Hematopoietic multipotent progenitor cell (in vitro differentiated cells): ENCODE measurements around the gene PRAMEF17. TPM values are rescaled to one million over a fixed set of nuclear protein-coding genes. Genes with fewer than 3 reads are reported as not detected.
"Not testable (repeated sequence)": the region's sequence is repeated elsewhere in the genome, so short reads cannot be mapped to it uniquely, and the experiment has no call there.

ENCODE experiments used
- DNase-seq, 3 donors: peaks; one replicate each; pipeline ENCODE4 v3.0.0-alpha.2; 2011 to 2015; ENCODE audit warnings: low read depth in 2 of 3, low spot score in 2 of 3
- total RNA-seq: library from RNA; depleted of rRNA; stranded (reverse); fragments of >200 nt; gene quantifications from one replicate; pipeline ENCODE4 v1.2.3, GENCODE V29; 2012

The PRAMEF17 gene
- not detected for total RNA-seq

- DNase-seq: not testable (repeated sequence)
Measured at GRCh38 chr1:13389332-13389731, at the start of gene PRAMEF17. TSS of gene PRAMEF17 (plus strand) at chr1:13389632. CDS start at chr1:13389658, 26 bp downstream.

DNA sequence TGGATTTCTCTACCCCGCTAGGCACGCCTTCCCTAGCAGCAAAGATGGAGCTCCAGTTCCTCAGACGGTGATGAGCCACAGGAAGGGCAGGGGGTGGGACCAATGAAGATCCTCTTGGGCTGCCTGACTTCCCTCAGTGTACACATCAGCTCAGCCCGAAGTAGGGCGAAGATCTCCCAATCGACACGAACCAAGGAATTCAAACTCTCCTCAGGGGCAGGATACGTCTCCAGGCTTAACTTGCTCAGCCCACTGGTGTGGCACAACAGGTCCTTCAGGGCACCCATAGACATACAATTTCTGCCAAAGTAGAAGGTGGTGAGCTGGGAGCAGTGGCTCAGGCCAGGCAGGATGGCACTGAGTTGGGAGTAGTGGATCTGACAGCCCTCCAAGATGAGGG lies 46.9 kb upstream of the PRAMEF17 start:
- not testable (repeated sequence) for DNase-seq

GRCh38 chr1:13347034-13347433 lies 42.4 kb upstream of the PRAMEF17 start, which contains the start of gene PRAMEF14:
TSS of gene PRAMEF14 (minus strand) at chr1:13347134. CDS start at chr1:13345314, 1,820 bp downstream.
- not testable (repeated sequence) for DNase-seq

- DNase-seq: peak in 1 of 3 donors; percentile 4
Measured at GRCh38 chr1:13353476-13353875, 36.0 kb upstream of the PRAMEF17 start.

DNA sequence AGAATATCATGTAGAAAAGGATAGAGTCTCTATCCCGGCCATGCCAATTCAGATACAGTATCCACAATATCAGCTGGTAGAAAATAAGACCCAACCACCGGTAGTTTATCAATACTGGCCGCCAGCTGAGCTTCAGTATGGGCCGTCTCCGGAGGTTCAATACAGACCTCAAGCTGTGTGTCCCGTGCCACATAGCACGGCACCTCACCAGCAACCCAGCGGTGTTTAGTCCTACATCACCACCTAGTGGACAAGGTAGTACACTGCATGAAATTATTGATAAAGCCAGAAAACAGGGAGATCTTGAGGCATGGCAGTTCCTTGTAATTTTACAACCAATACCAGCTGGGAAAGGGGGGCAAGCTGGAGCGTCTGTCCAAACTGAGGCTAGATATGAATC lies 35.0 kb upstream of the PRAMEF17 start:
- not testable (repeated sequence) for DNase-seq

- peak in 2 of 3 donors; percentile 49 to 86 for DNase-seq
Measured at GRCh38 chr1:13356774-13357173, 32.7 kb upstream of the PRAMEF17 start.

GRCh38 chr1:13362364-13362763 lies 27.1 kb upstream of the PRAMEF17 start:
- DNase-seq: not testable (repeated sequence)

GRCh38 chr1:13364928-13365327 lies 24.5 kb upstream of the PRAMEF17 start:
- DNase-seq: not testable (repeated sequence)

GRCh38 chr1:13366536-13366935 lies 22.9 kb upstream of the PRAMEF17 start:
- DNase-seq: peak in 2 of 3 donors; percentile 35 to 79

DNA sequence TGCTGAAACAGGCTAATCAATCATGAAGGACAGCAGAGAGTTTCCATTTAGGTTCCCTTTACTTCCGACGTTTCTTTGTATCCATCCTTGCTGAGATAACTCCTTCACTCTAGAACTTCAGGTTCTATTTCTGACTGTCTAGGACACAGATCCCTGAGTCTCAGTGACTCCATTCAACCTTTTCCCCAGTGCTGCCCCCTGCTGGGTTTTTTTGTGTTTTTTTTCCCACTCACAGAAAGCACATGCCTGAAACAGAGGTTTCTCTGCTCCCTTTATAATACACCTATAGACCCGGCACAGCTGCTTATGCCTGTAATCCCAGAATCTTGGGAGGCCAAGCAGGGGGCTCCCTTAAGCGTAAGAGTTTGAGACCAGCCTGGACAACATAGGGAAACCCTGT lies 20.9 kb upstream of the PRAMEF17 start:
- peak in 2 of 3 donors; percentile 19 to 59 for DNase-seq

DNA sequence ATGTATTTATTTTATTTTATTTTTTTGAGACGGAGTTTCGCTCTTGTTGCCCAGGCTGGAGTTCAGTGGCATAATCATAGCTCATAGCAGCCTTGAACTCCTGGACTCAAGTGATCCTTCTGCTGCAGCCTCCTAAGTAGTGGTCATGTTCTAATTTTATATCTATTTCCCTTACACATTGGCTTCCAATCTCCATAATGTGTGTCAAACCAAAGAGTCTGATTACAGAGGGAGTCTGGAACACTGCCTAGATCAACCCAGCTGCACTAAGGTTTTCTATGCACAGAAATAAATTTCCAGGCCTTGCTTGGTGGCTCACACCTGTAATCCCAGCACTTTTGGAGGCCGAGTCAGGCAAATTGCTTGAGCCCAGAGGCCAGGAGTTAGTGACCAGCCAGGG lies 10.4 kb upstream of the PRAMEF17 start:
- DNase-seq: not testable (repeated sequence)

DNA sequence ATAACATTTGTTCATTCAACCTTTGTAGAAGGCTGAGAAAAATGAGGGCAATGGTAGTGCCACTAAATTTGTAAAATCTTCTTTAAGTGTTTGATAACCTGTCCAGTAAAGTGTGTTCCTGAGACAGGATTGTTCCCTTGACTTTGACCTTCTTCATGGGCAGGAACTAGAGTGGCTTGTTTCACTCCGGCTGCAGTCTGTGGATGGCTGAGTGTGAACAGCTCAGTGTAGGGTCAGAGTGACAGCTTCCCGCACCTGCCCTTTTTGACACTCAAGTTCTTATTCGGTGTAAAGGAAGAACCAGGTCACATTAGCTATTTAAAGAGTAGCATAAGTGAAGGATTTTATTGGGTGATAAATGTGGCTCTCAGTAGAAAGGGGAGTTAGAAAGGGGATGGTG lies 9.1 kb upstream of the PRAMEF17 start:
- DNase-seq: not testable (repeated sequence)

- DNase-seq: not testable (repeated sequence)
Measured at GRCh38 chr1:13393004-13393403, 3.6 kb downstream of the PRAMEF17 start.

GRCh38 chr1:13394761-13395160 lies 5.3 kb downstream of the PRAMEF17 start:
- not testable (repeated sequence) for DNase-seq

DNA sequence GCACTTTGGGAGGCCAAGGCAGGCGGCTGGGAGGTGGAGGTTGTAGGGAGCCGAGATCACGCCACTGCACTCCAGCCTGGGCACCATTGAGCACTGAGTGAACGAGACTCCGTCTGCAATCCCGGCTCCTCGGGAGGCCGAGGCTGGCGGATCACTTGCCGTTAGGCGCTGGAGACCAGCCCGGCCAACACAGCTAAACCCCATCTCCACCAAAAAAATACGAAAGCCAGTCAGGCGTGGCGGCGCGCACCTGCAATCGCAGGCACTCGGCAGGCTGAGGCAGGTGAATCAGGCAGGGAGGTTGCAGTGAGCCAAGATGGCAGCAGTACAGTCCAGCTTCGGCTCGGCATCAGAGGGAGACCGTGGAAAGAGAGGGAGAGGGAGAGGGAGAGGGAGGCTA lies 5.9 kb downstream of the PRAMEF17 start:
- DNase-seq: not testable (repeated sequence)

DNA sequence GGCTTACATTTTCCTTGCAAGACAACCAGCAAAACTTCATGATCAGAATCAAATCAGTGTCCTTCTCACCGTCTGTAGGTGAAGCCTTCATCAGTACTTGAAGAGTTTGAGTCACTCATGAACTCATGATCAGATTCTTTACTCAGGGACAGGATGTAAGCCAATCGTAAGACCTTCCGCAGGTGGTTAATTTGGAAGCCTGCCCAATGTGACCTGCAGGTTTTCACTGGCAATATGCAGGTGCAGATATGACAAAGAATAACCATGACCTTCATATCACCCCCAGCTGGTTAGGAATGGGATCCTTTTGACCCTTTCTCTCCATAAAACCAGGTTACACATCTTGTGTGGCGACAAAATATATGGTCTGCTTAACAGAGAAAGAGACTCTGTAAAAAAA lies 18.4 kb downstream of the PRAMEF17 start:
- no peak for DNase-seq

- not testable (repeated sequence) for DNase-seq
Measured at GRCh38 chr1:13410150-13410549, 20.7 kb downstream of the PRAMEF17 start, which contains the start of gene PRAMEF20. TSS of gene PRAMEF20 (plus strand) at chr1:13410450. CDS start at chr1:13416355, 5,905 bp downstream.

DNA sequence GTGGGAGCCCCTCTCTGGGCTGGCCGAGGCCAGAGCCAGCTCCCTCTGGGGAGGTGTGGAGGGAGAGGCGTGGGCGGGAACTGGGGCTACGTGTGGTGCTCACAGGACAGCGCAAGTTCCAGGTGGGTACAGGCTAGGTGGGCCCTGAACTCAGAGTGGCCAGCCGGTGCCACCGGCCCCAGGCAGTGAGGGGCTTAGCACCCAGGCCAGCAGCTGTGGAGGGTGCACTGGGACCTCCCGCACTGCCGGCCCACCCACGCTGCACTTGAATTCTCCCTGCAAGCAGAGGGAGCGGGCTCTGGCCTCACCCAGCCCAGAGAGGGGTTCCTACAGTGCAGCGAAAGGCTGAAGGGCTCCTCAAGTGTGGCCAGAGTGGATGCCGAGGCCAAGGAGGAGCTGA lies 41.1 kb downstream of the PRAMEF17 start:
- no peak for DNase-seq

GRCh38 chr1:13432251-13432650 lies 42.8 kb downstream of the PRAMEF17 start:
- no peak for DNase-seq

GRCh38 chr1:13433694-13434358 lies 44.4 kb downstream of the PRAMEF17 start:
- DNase-seq: not testable (repeated sequence)

DNA sequence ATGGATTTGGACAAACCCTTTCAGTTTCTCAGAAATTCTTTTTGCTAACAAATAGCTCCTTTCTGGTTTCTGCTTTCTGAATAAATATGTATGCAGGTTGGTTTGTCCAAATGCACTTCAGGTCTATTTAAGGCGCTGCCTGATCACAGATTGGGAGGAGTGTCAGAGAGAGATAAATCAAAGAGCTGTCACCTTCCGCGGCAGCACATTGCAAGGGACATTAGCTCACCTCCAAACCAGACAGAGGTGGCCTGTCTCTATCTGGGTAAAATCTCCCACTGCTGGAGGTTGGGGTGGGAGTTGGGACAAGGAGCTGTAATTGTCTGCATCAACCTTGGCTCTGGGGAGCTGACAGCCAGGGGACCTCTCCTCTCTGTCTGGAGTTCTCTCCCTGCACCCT lies 46.0 kb downstream of the PRAMEF17 start:
- no peak for DNase-seq

GRCh38 chr1:13439104-13439783 lies 49.8 kb downstream of the PRAMEF17 start:
- not testable (repeated sequence) for DNase-seq
